GM10266 (cell line): ENCODE results near the gene BCL11B.

Experiments
- DNase-seq: peaks from one replicate; pipeline ENCODE4 v3.0.0; 2012; ENCODE audit errors: extremely low spot score
- TF ChIP-seq, protein P1 (sequence below): IDR thresholded peaks from 2 replicates; pipeline ENCODE4 v1.5.1; 2012; ENCODE audit warnings: mild to moderate bottlenecking, low read depth; ENCODE audit not compliant: control insufficient read depth, insufficient read depth; ENCODE audit errors: missing control alignments

BCL11B gene

GRCh38 chr14:99124482-99125105 is 147.4 kb downstream of the BCL11B start:
- TF ChIP-seq, protein P1, sequence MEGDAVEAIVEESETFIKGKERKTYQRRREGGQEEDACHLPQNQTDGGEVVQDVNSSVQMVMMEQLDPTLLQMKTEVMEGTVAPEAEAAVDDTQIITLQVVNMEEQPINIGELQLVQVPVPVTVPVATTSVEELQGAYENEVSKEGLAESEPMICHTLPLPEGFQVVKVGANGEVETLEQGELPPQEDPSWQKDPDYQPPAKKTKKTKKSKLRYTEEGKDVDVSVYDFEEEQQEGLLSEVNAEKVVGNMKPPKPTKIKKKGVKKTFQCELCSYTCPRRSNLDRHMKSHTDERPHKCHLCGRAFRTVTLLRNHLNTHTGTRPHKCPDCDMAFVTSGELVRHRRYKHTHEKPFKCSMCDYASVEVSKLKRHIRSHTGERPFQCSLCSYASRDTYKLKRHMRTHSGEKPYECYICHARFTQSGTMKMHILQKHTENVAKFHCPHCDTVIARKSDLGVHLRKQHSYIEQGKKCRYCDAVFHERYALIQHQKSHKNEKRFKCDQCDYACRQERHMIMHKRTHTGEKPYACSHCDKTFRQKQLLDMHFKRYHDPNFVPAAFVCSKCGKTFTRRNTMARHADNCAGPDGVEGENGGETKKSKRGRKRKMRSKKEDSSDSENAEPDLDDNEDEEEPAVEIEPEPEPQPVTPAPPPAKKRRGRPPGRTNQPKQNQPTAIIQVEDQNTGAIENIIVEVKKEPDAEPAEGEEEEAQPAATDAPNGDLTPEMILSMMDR, result no peak
- no peak for DNase-seq

GRCh38 chr14:99123208-99123870 is 148.7 kb downstream of the BCL11B start:
- TF ChIP-seq, protein P1, result no peak
- DNase-seq, result no peak

DNA sequence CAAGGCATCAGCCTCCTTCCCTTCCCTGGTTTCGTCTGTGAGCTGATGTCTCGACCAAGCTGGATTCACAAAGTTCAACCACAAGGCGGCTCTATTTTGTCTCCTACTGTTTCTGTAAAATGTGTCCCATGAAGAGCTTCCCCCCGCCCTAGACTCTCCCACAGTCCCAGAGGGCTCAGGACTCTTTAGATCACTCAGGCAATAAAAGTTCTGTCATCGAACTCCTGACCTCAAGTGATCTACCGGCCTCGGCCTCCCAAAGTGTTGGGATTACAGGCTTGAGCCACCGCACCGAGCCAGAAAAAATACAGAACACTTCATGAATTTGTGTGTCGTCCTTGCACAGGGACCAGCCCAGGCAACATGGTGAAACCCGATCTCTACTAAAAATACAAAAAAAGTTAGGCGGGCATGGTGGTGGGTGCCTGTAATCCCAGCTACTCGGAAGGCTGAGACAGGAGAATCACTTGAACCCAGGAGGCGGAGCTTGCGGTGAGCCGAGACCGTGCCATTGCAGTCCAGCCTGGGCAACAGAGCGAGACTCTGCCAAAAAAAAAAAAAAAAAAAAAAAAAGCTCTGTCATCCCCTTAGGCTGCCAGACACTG is 149.4 kb downstream of the BCL11B start:
- DNase-seq, result no peak
- TF ChIP-seq, protein P1, result no peak

DNA sequence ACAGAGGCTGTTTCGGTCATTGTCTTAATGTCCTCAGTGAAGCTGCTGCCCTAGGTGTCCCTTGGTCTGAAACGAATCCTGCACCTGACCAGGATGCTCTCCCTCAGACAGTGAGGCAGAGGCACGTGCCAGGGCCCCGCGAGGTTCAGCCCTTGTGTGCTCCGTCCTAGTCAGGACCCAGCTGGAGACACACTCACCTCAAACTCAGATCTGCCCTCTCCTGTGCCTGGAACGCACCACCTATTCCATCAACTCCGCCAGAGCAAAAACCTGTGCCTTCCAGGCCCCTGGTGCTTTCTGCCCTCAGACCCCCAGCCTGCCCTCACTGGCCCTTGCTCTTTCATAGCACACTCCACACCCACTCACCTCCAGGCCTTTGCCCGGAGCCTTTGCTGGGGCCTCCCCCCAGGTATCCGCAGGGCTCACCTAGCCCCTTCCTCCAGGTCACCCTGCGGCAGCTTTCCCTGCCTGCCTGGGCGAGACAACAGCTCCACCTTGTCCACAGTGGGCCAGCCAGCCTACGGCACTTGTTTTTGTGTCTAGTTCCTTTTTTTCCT is 150.6 kb downstream of the BCL11B start:
- TF ChIP-seq, protein P1, result no peak
- DNase-seq, result no peak

GRCh38 chr14:99120526-99121318 is 151.3 kb downstream of the BCL11B start:
- DNase-seq, result no peak
- TF ChIP-seq, protein P1, result no peak

- DNase-seq, result no peak
- TF ChIP-seq, protein P1, result no peak
Observed at GRCh38 chr14:99119554-99120525, 152.2 kb downstream of the BCL11B start.
